MCF 10A (cell line): ENCODE data around the gene SERPINB12. TPM values are rescaled to one million over a fixed set of nuclear protein-coding genes. Genes with fewer than 3 reads are reported as not detected.

Experiments used
- BruUV-seq: library from RNA; stranded (reverse); fragments of 400-500 nt; replicated peaks from 2 replicates; lab custom pipeline; 2021; lab: Mats Ljungman, UMichigan
- CTCF ChIA-PET: fragments of 300-600 bp; sonication (Branson Sonifier 250); formaldehyde crosslinking; extraction: SDS; loops from one replicate; lab custom pipeline; 2021; ENCODE audit warnings: antibody characterized with exemption, inconsistent platforms; lab: Yijun Ruan, JAX
- POLR2A ChIA-PET: fragments of 300-600, 350-650 bp; sonication (Branson Sonifier 250); formaldehyde crosslinking; extraction: SDS; loops from one replicate; lab custom pipeline; 2020; ENCODE audit warnings: antibody characterized with exemption, inconsistent platforms; lab: Yijun Ruan, JAX
- DNase-seq: peaks from one replicate; pipeline ENCODE4 v3.0.0-alpha.2; 2018; ENCODE audit not compliant: unreplicated experiment
- H3K27ac Mint-ChIP-seq: one replicate; pipeline ENCODE4 v1.8.0; 2022; ENCODE audit warnings: mild to moderate bottlenecking, low read depth, mixed read lengths; ENCODE audit not compliant: unreplicated experiment
- H3K27me3 Mint-ChIP-seq: one replicate; pipeline ENCODE4 v1.8.0; 2022; ENCODE audit warnings: mixed read lengths; ENCODE audit not compliant: insufficient read depth, unreplicated experiment
- H3K36me3 Mint-ChIP-seq: one replicate; pipeline ENCODE4 v1.8.0; 2022; ENCODE audit warnings: mild to moderate bottlenecking, moderate library complexity, mixed read lengths; ENCODE audit not compliant: insufficient read depth, unreplicated experiment
- H3K4me1 Mint-ChIP-seq: one replicate; pipeline ENCODE4 v1.8.0; 2022; ENCODE audit warnings: mixed read lengths; ENCODE audit not compliant: insufficient read depth, unreplicated experiment
- H3K4me3 Mint-ChIP-seq: one replicate; pipeline ENCODE4 v1.8.0; 2022; ENCODE audit warnings: mild to moderate bottlenecking, moderate library complexity, mixed read lengths; ENCODE audit not compliant: unreplicated experiment
- H3K9me3 Mint-ChIP-seq: one replicate; pipeline ENCODE4 v1.8.0; 2022; ENCODE audit warnings: mixed read lengths; ENCODE audit not compliant: unreplicated experiment
- CTCF ChIP-seq: fragments of 200-600 bp; IDR thresholded peaks from one replicate; pipeline ENCODE4 v1.8.0; 2022; ENCODE audit warnings: antibody characterized with exemption, mild to moderate bottlenecking; ENCODE audit not compliant: unreplicated experiment
- intact Hi-C: fragments of 100-400 bp; cut with micrococcal nuclease; formaldehyde crosslinking; loops from 2 replicates; pipeline ENCODE4 v1.14.1; 2022
- total RNA-seq: library from RNA; stranded (reverse); gene quantifications from 2 replicates; pipeline ENCODE4 v1.2.3, GENCODE V29; 2022

The SERPINB12 gene
- total RNA-seq, 1 experiment from 2014 or later, result not detected

- H3K4me3 Mint-ChIP-seq, result no peak overlapping the region
- no peaks in the 10 kb centered on the region for H3K36me3 Mint-ChIP-seq
- no peaks in the 10 kb centered on the region for H3K27me3 Mint-ChIP-seq
- CTCF ChIA-PET, result interaction anchor here (1.2 to 2.7 kb wide), 6 partner anchors 18 to 238 kb away, joined by 4 to 11 read pairs (median 5); partner anchors contain the start of gene SERPINB13
- intact Hi-C loops, result no loop called here
- peaks cover 18% of the 10 kb centered on the region for H3K4me1 Mint-ChIP-seq
- no peaks in the 10 kb centered on the region for H3K9me3 Mint-ChIP-seq
- peak overlapping the region; percentile 6 for H3K27ac Mint-ChIP-seq
- BruUV-seq, result no TSS peak
- DNase-seq, result peak; percentile 88
- no peak for TF ChIP-seq CTCF
- POLR2A ChIA-PET, result interaction anchor here (0.7 to 4.7 kb wide), 13 partner anchors 10 to 128 kb away, joined by 3 to 45 read pairs (median 6); partner anchors contain the start of genes SERPINB13 and SERPINB5
Observed at GRCh38 chr18:63604791-63605567, 62.8 kb downstream of the SERPINB12 start.

- Mint-ChIP-seq H3K36me3 (no peaks in the 10 kb centered on the region), H3K27ac (no peak overlapping the region), H3K9me3 (no peaks in the 10 kb centered on the region), H3K4me1 (peaks cover 18% of the 10 kb centered on the region), H3K27me3 (no peaks in the 10 kb centered on the region), H3K4me3 (no peak overlapping the region)
- no peak for TF ChIP-seq CTCF
- BruUV-seq, result no TSS peak
- POLR2A ChIA-PET, result interaction anchor here (4.7 kb wide), 1 partner anchor 20 kb away, joined by 45 read pairs; the partner anchor contains the start of gene SERPINB13
- CTCF ChIA-PET, result interaction anchor here (0.6 to 2.5 kb wide), 4 partner anchors 27 to 135 kb away, joined by 3 to 7 read pairs (median 5); no protein-coding TSS in a partner anchor
- intact Hi-C loops, result no loop called here
- no peak for DNase-seq
Observed at GRCh38 chr18:63606526-63606925, 64.4 kb downstream of the SERPINB12 start.

GRCh38 chr18:63613420-63613819 lies 71.3 kb downstream of the SERPINB12 start:
- Mint-ChIP-seq H3K27ac (no peak overlapping the region), H3K4me3 (no peak overlapping the region), H3K36me3 (no peaks in the 10 kb centered on the region), H3K4me1 (no peaks in the 10 kb centered on the region), H3K9me3 (no peaks in the 10 kb centered on the region), H3K27me3 (no peaks in the 10 kb centered on the region)
- no TSS peak for BruUV-seq
- TF ChIP-seq CTCF, result no peak
- intact Hi-C loops, result no loop called here
- POLR2A ChIA-PET, result no interaction called here
- CTCF ChIA-PET, result no interaction called here
- no peak for DNase-seq
